ENCODE data around the gene KPNA1.

Gene KPNA1

DNA sequence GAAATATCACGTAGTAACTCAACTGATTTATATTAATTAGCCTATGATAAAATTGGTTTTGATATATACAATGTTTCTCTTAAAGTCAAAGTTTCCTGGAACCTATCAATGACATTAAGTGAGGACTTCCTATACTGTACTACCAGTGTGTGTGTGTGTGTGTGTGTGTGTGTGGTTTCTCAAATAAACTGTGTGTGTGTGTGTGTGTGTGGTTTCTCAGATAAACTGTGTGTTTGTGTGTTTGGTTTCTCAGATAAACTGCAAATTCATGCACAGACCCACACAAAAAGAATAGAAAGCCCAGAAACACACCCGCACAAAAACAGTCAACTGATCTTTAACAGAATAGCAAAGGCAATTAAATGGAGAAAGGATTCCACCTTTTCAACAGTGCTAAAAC lies 84.4 kb downstream of the KPNA1 start:
- H3K4ac ChIP-seq (ENCODE audit: low read length) = no peak overlapping the region
- no peak overlapping the region for H2AK5ac ChIP-seq (ENCODE audit: low read depth, low read length)
- H3K36me3 ChIP-seq (replicated peaks in 1 of 2; ENCODE audit: control insufficient read depth in 2 of 2, insufficient read depth in 2 of 2, low read length in 2 of 2) = peaks cover 15 to 98% of the 10 kb centered on the region in 2 donors
- no peak overlapping the region for H3K27ac ChIP-seq (replicated peaks; ENCODE audit: low read length)
- no peak overlapping the region for H2BK120ac ChIP-seq (ENCODE audit: low read depth, low read length)
- H2BK15ac ChIP-seq (ENCODE audit: low read length) = no peak overlapping the region
- no peak overlapping the region for H2AFZ ChIP-seq (ENCODE audit: low read length)
- no peak overlapping the region for H3K9ac ChIP-seq (ENCODE audit: low read depth, low read length, poor library complexity)
- no peak overlapping the region for H2BK12ac ChIP-seq (ENCODE audit: low read length)
- no peaks in the 10 kb centered on the region for H3K4me1 ChIP-seq (ENCODE audit: control insufficient read depth in 2 of 2, insufficient read depth in 1 of 2, low read depth in 1 of 2, low read length in 2 of 2)
- H3K4me2 ChIP-seq (ENCODE audit: insufficient read depth, low read length, poor library complexity, severe bottlenecking) = no peak overlapping the region
- WGBS, 2 donors (ENCODE audit: extremely low coverage in 2 of 2, insufficient read length in 2 of 2, insufficient replicate concordance in 1 of 2) = no CpG with 5 or more reads among the region's 2 CpGs
- no peaks in the 10 kb centered on the region for H3K27me3 ChIP-seq (ENCODE audit: control insufficient read depth in 3 of 3, insufficient read depth in 3 of 3, low read depth in 1 of 3, low read length in 3 of 3)
- no peaks in the 10 kb centered on the region for H3K9me3 ChIP-seq (replicated peaks in 1 of 2; ENCODE audit: control insufficient read depth in 2 of 2, insufficient read depth in 1 of 2, low read depth in 1 of 2, low read length in 2 of 2)
- H4K8ac ChIP-seq (ENCODE audit: low read depth, low read length) = no peak overlapping the region
- no peaks in the 10 kb centered on the region for H3K79me1 ChIP-seq (ENCODE audit: low read depth, low read length)
- no peak overlapping the region for H3K23ac ChIP-seq (ENCODE audit: low read depth, low read length, poor library complexity)
- H3K14ac ChIP-seq (ENCODE audit: low read length) = no peak overlapping the region
- no peak overlapping the region for H2BK5ac ChIP-seq (ENCODE audit: low read length)
- no peak overlapping the region for H3K18ac ChIP-seq (ENCODE audit: low read length)
- DNase-seq (ENCODE audit: low spot score) = no peak
- H3K4me3 ChIP-seq (ENCODE audit: low read length in 2 of 2) = no peak overlapping the region
- H4K91ac ChIP-seq (ENCODE audit: low read depth, low read length, poor library complexity) = no peak overlapping the region

DNA sequence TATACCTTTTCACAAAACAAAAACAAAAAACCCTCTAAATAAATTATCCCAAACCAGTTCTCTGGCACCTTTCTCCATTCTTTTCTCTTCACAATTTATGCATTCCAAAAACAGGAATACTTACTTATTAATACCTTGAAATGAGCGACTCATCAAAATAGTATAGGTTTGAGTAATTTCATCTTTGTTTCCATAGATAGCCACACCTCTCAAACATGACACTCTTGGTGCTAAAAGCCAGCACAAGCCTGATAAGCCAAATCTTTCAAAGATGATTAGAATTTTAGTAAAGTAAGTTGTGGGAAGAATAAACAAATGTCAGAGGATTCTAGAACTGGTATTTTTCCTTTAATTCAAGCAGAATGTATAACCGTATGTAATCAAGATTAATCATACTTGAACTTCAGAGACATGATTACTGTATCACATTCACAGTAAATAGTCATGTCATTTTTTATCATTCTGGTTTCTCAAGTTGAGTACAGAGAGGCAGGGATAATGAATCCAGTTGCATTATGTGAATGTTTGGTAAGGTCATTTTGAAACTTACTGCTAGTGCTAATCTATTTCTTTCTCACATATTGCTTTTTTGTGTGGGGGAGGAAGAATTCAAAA lies 86.8 kb downstream of the KPNA1 start:
- Histone ChIP-seq H3K27me3 (ENCODE audit: control insufficient read depth in 3 of 3, insufficient read depth in 3 of 3, low read depth in 1 of 3, low read length in 3 of 3) (no peaks in the 10 kb centered on the region), H3K9ac (ENCODE audit: low read depth, low read length, poor library complexity) (no peak overlapping the region), H3K79me1 (ENCODE audit: low read depth, low read length) (no peaks in the 10 kb centered on the region), H4K8ac (ENCODE audit: low read depth, low read length) (no peak overlapping the region), H3K4ac (ENCODE audit: low read length) (no peak overlapping the region), H3K18ac (ENCODE audit: low read length) (no peak overlapping the region), H3K4me2 (ENCODE audit: insufficient read depth, low read length, poor library complexity, severe bottlenecking) (no peak overlapping the region), H3K36me3 (replicated peaks in 1 of 2; ENCODE audit: control insufficient read depth in 2 of 2, insufficient read depth in 2 of 2, low read length in 2 of 2) (peaks cover 16 to 100% of the 10 kb centered on the region in 2 donors), H3K14ac (ENCODE audit: low read length) (no peak overlapping the region), H3K27ac (replicated peaks; ENCODE audit: low read length) (no peak overlapping the region), H3K23ac (ENCODE audit: low read depth, low read length, poor library complexity) (no peak overlapping the region), H3K9me3 (replicated peaks in 1 of 2; ENCODE audit: control insufficient read depth in 2 of 2, insufficient read depth in 1 of 2, low read depth in 1 of 2, low read length in 2 of 2) (no peaks in the 10 kb centered on the region), H4K91ac (ENCODE audit: low read depth, low read length, poor library complexity) (no peak overlapping the region), H2BK120ac (ENCODE audit: low read depth, low read length) (no peak overlapping the region), H2BK5ac (ENCODE audit: low read length) (no peak overlapping the region), H3K4me3 (ENCODE audit: low read length in 2 of 2) (no peak overlapping the region), H2BK12ac (ENCODE audit: low read length) (no peak overlapping the region), H2BK15ac (ENCODE audit: low read length) (no peak overlapping the region), H3K4me1 (ENCODE audit: control insufficient read depth in 2 of 2, insufficient read depth in 1 of 2, low read depth in 1 of 2, low read length in 2 of 2) (no peaks in the 10 kb centered on the region), H2AFZ (ENCODE audit: low read length) (no peak overlapping the region), H2AK5ac (ENCODE audit: low read depth, low read length) (no peak overlapping the region)
- no CpG with 5 or more reads among the region's 2 CpGs for WGBS, 2 donors (ENCODE audit: extremely low coverage in 2 of 2, insufficient read length in 2 of 2, insufficient replicate concordance in 1 of 2)
- DNase-seq (ENCODE audit: low spot score) = no peak

DNA sequence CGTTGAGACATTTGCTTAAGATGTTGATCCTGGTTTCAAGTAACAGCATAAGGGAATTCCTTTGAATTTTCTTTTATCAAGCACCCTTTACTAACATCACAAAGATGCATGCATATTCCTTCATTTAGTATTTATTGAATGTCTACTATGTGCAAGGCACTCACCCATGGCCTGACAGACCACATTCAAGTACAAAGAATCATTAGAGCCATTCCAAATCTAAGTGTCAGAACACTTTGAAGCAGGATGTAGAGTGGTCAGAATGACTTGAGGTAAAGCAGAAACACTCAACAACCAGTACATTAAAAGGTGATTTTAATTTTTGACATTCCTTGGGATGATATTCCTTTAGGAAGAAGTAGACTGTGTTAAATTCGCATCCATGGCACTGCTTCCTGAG lies 92.9 kb downstream of the KPNA1 start:
- peaks cover 12 to 72% of the 10 kb centered on the region in 2 donors for H3K36me3 ChIP-seq (replicated peaks in 1 of 2; ENCODE audit: control insufficient read depth in 2 of 2, insufficient read depth in 2 of 2, low read length in 2 of 2)

DNA sequence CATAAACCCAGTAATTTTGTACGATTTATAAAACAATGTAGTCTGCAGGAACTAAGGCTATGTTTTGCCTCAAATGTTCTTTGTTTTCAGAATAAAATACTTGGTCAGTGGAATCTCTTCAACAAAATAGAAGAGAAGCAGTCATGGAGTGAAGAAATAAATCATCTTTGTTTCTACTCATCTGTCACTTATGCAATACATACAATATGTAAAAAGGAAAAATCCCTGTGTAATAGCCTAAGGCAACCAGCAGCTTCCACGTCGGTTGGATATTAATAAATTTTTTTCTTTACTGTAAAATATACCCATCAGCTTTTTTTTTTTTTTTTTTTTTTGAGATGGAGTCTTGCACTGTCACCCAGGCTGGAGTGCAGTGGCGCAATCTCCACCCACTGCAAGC lies 93.6 kb downstream of the KPNA1 start:
- H3K23ac ChIP-seq (ENCODE audit: low read depth, low read length, poor library complexity) = no peak overlapping the region
- no CpG with 5 or more reads among the region's 4 CpGs for WGBS, 2 donors (ENCODE audit: extremely low coverage in 2 of 2, insufficient read length in 2 of 2, insufficient replicate concordance in 1 of 2)
- no peak overlapping the region for H2BK15ac ChIP-seq (ENCODE audit: low read length)

More for the DNA sequence above, 92.9 kb downstream of the KPNA1 start:
- Histone ChIP-seq H3K27me3 (ENCODE audit: control insufficient read depth in 3 of 3, insufficient read depth in 3 of 3, low read depth in 1 of 3, low read length in 3 of 3) (no peaks in the 10 kb centered on the region), H3K18ac (ENCODE audit: low read length) (no peak overlapping the region), H2AK5ac (ENCODE audit: low read depth, low read length) (no peak overlapping the region), H2BK120ac (ENCODE audit: low read depth, low read length) (no peak overlapping the region), H3K9ac (ENCODE audit: low read depth, low read length, poor library complexity) (no peak overlapping the region), H3K23ac (ENCODE audit: low read depth, low read length, poor library complexity) (no peak overlapping the region), H3K4ac (ENCODE audit: low read length) (no peak overlapping the region), H3K79me1 (ENCODE audit: low read depth, low read length) (peaks cover 4% of the 10 kb centered on the region), H4K91ac (ENCODE audit: low read depth, low read length, poor library complexity) (no peak overlapping the region), H3K4me2 (ENCODE audit: insufficient read depth, low read length, poor library complexity, severe bottlenecking) (no peak overlapping the region), H2BK12ac (ENCODE audit: low read length) (no peak overlapping the region), H3K27ac (replicated peaks; ENCODE audit: low read length) (no peak overlapping the region), H2AFZ (ENCODE audit: low read length) (no peak overlapping the region), H3K4me1 (ENCODE audit: control insufficient read depth in 2 of 2, insufficient read depth in 1 of 2, low read depth in 1 of 2, low read length in 2 of 2) (peaks cover 0 to 3% of the 10 kb centered on the region in 2 donors), H3K9me3 (replicated peaks in 1 of 2; ENCODE audit: control insufficient read depth in 2 of 2, insufficient read depth in 1 of 2, low read depth in 1 of 2, low read length in 2 of 2) (no peaks in the 10 kb centered on the region), H2BK5ac (ENCODE audit: low read length) (no peak overlapping the region), H4K8ac (ENCODE audit: low read depth, low read length) (no peak overlapping the region), H3K14ac (ENCODE audit: low read length) (no peak overlapping the region), H2BK15ac (ENCODE audit: low read length) (no peak overlapping the region), H3K4me3 (ENCODE audit: low read length in 2 of 2) (no peak overlapping the region)
- no CpG with 5 or more reads among the region's 2 CpGs for WGBS, 2 donors (ENCODE audit: extremely low coverage in 2 of 2, insufficient read length in 2 of 2, insufficient replicate concordance in 1 of 2)
- no peak for DNase-seq (ENCODE audit: low spot score)

More for the DNA sequence above, 93.6 kb downstream of the KPNA1 start:
- no peak overlapping the region for H3K4me3 ChIP-seq (ENCODE audit: low read length in 2 of 2)
- H3K27ac ChIP-seq (replicated peaks; ENCODE audit: low read length) = no peak overlapping the region
- no peak overlapping the region for H3K4ac ChIP-seq (ENCODE audit: low read length)
- H3K79me1 ChIP-seq (ENCODE audit: low read depth, low read length) = peaks cover 4% of the 10 kb centered on the region
- no peak overlapping the region for H2BK12ac ChIP-seq (ENCODE audit: low read length)
- no peak overlapping the region for H2BK5ac ChIP-seq (ENCODE audit: low read length)
- no peak overlapping the region for H2AK5ac ChIP-seq (ENCODE audit: low read depth, low read length)
- peaks cover 7 to 65% of the 10 kb centered on the region in 2 donors for H3K36me3 ChIP-seq (replicated peaks in 1 of 2; ENCODE audit: control insufficient read depth in 2 of 2, insufficient read depth in 2 of 2, low read length in 2 of 2)
- peaks cover 0 to 3% of the 10 kb centered on the region in 2 donors for H3K4me1 ChIP-seq (ENCODE audit: control insufficient read depth in 2 of 2, insufficient read depth in 1 of 2, low read depth in 1 of 2, low read length in 2 of 2)
- H3K27me3 ChIP-seq (ENCODE audit: control insufficient read depth in 3 of 3, insufficient read depth in 3 of 3, low read depth in 1 of 3, low read length in 3 of 3) = no peaks in the 10 kb centered on the region
- no peak for DNase-seq (ENCODE audit: low spot score)
- no peak overlapping the region for H3K14ac ChIP-seq (ENCODE audit: low read length)
- H3K9me3 ChIP-seq (replicated peaks in 1 of 2; ENCODE audit: control insufficient read depth in 2 of 2, insufficient read depth in 1 of 2, low read depth in 1 of 2, low read length in 2 of 2) = no peaks in the 10 kb centered on the region
- H2BK120ac ChIP-seq (ENCODE audit: low read depth, low read length) = no peak overlapping the region
- H4K91ac ChIP-seq (ENCODE audit: low read depth, low read length, poor library complexity) = no peak overlapping the region
- no peak overlapping the region for H3K4me2 ChIP-seq (ENCODE audit: insufficient read depth, low read length, poor library complexity, severe bottlenecking)
- no peak overlapping the region for H2AFZ ChIP-seq (ENCODE audit: low read length)
- no peak overlapping the region for H3K18ac ChIP-seq (ENCODE audit: low read length)
- no peak overlapping the region for H3K9ac ChIP-seq (ENCODE audit: low read depth, low read length, poor library complexity)
- no peak overlapping the region for H4K8ac ChIP-seq (ENCODE audit: low read depth, low read length)
